Hepatocyte (in vitro differentiated cells): Measurements from ENCODE around the gene KRT78.

ENCODE experiments used
- CTCF ChIP-seq: fragments of 200-600 bp; sonication (generic); IDR thresholded peaks from 2 replicates; pipeline ENCODE4 v1.5.1; 2016; ENCODE audit warnings: antibody characterized with exemption, mild to moderate bottlenecking; ENCODE audit not compliant: poor library complexity
- EZH2 ChIP-seq: fragments of 200-600 bp; sonication (generic); IDR thresholded peaks from 2 replicates; pipeline ENCODE4 v1.6.1; 2016; ENCODE audit warnings: antibody characterized with exemption, mild to moderate bottlenecking, borderline replicate concordance

- TF ChIP-seq EZH2 (no peak), CTCF (no peak)
These were observed 50.7 kb downstream of the KRT78 start for GRCh38 chr12:52798003-52798670.
